ENCODE results near the gene EMC6. TPM values are rescaled to one million over a fixed set of nuclear protein-coding genes. Genes with fewer than 3 reads are reported as not detected.

EMC6 gene
- total RNA-seq, 1 donor from 2014 or later = 43.8 TPM

DNA sequence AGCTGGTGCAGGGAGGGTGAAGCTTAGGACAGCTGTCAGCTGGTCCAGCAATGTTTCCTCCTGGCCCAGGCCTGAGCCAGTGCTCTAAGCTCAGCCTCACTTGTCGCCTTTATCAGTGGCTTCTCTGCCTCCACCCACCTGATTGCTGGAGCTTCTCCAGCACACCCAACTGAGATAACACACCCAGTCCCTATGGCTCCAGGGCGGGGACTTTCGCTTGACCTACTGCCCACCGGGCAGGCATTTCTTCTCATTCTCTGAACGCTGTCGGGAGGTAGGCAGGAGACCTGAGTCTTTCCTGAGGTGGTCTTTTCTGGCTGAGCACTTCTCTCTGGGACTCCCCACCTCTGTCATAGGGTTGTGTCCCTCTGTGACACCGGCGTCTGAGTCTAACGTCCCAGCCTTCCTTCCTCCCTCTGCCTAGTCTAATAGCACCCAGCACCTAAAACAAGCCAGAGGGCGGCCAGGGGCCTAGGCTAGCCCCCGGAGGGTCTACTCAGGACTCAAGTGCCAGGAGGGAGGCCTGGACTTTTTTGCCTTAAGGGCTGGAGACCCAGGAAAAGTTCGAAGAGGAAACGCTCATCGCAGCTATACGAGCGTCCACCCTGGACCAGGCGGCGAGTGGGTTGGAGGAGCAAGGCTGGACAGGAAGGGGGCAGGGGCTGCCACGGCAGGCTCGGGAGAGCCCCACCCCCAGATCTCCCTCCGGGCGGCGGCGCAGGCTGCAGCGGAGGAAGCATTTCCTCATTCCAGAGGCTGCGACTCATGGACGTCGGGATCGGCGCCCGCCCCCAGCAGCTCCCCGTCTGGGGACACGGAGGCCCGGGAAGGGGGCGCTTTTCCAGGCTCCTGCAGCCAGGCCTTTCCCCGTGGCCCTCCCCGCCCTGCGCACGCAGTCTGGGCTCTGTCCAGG is 990 bp upstream of the EMC6 start:
- H3K9me3 Mint-ChIP-seq (ENCODE audit: unreplicated experiment) = no peaks in the 10 kb centered on the region
- H3K4me1 Mint-ChIP-seq (ENCODE audit: unreplicated experiment) = peaks cover 33% of the 10 kb centered on the region
- peak overlapping the region; percentile 89 for H3K4me3 Mint-ChIP-seq (ENCODE audit: unreplicated experiment)
- H3K36me3 Mint-ChIP-seq (ENCODE audit: unreplicated experiment) = peaks cover 13% of the 10 kb centered on the region
- DNase-seq (ENCODE audit: extremely low spot score, unreplicated experiment) = peak; percentile 96
- no peaks in the 10 kb centered on the region for H3K27me3 Mint-ChIP-seq (ENCODE audit: unreplicated experiment)
- TF ChIP-seq, protein P1, sequence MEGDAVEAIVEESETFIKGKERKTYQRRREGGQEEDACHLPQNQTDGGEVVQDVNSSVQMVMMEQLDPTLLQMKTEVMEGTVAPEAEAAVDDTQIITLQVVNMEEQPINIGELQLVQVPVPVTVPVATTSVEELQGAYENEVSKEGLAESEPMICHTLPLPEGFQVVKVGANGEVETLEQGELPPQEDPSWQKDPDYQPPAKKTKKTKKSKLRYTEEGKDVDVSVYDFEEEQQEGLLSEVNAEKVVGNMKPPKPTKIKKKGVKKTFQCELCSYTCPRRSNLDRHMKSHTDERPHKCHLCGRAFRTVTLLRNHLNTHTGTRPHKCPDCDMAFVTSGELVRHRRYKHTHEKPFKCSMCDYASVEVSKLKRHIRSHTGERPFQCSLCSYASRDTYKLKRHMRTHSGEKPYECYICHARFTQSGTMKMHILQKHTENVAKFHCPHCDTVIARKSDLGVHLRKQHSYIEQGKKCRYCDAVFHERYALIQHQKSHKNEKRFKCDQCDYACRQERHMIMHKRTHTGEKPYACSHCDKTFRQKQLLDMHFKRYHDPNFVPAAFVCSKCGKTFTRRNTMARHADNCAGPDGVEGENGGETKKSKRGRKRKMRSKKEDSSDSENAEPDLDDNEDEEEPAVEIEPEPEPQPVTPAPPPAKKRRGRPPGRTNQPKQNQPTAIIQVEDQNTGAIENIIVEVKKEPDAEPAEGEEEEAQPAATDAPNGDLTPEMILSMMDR (IDR thresholded peaks at IDR 0.05) = peak; percentile 12
- H3K27ac Mint-ChIP-seq (ENCODE audit: unreplicated experiment) = peak overlapping the region; percentile 94

DNA sequence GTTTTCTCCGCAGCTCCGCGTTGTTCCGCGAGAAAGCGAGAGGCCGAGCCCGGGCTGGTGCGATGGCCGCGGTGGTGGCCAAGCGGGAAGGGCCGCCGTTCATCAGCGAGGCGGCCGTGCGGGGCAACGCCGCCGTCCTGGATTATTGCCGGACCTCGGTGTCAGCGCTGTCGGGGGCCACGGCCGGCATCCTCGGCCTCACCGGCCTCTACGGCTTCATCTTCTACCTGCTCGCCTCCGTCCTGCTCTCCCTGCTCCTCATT is 404 bp downstream of the EMC6 start:
- Mint-ChIP-seq H3K27me3 (ENCODE audit: unreplicated experiment) (no peaks in the 10 kb centered on the region), H3K4me1 (ENCODE audit: unreplicated experiment) (peaks cover 33% of the 10 kb centered on the region), H3K27ac (ENCODE audit: unreplicated experiment) (peak overlapping the region; percentile 83), H3K4me3 (ENCODE audit: unreplicated experiment) (peak overlapping the region; percentile 89), H3K36me3 (ENCODE audit: unreplicated experiment) (peaks cover 13% of the 10 kb centered on the region), H3K9me3 (ENCODE audit: unreplicated experiment) (no peaks in the 10 kb centered on the region)
- DNase-seq (ENCODE audit: extremely low spot score, unreplicated experiment) = no peak
- TF ChIP-seq, protein P1 (IDR thresholded peaks at IDR 0.05) = no peak

DNA sequence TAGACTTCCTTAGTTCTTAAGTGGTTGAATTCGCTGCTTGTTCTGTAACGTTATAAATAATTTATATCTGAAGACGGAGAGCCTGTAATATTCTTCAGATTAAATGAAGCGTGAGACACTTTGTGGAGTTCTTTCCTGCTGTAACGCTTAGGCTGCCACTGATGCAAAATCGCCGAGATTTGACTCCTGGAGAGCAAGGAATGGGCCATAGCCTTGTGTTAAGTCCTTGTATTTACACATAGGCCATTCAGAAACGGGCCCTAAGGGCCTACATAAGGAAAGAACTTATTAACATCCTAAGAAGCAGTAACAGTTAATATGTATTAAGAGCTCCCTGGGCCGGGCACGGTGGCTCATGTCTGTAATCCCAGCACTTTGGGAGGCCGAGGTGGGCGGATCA is 936 bp downstream of the EMC6 start:
- DNase-seq (ENCODE audit: extremely low spot score, unreplicated experiment) = no peak
- H3K27ac Mint-ChIP-seq (ENCODE audit: unreplicated experiment) = peak overlapping the region; percentile 83
- H3K9me3 Mint-ChIP-seq (ENCODE audit: unreplicated experiment) = no peaks in the 10 kb centered on the region
- no peaks in the 10 kb centered on the region for H3K27me3 Mint-ChIP-seq (ENCODE audit: unreplicated experiment)
- TF ChIP-seq, protein P1 (IDR thresholded peaks at IDR 0.05) = no peak
- H3K36me3 Mint-ChIP-seq (ENCODE audit: unreplicated experiment) = peaks cover 7% of the 10 kb centered on the region
- peaks cover 33% of the 10 kb centered on the region for H3K4me1 Mint-ChIP-seq (ENCODE audit: unreplicated experiment)
- H3K4me3 Mint-ChIP-seq (ENCODE audit: unreplicated experiment) = peak overlapping the region; percentile 89

DNA sequence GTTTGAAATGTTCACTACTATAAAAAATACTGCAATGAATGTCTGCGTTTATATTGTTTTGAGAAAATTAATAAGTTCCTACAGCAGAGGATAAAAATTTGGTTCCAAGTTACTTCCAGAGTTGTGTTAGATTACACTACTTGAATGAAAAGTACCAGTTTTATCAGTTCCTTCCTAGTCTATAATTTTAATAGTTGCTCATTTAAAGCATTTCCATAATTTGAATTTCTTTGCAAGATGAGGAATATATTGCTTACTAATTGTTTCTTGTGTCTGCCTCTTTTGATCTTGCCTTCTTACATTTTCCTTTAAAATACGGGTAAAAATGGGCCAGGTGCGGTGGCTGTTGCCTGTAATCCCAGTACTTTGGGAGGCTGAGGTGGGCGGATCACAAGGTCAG is 4.0 kb downstream of the EMC6 start:
- no peaks in the 10 kb centered on the region for H3K27me3 Mint-ChIP-seq (ENCODE audit: unreplicated experiment)
- no peak overlapping the region for H3K4me3 Mint-ChIP-seq (ENCODE audit: unreplicated experiment)
- peaks cover 9% of the 10 kb centered on the region for H3K4me1 Mint-ChIP-seq (ENCODE audit: unreplicated experiment)

DNA sequence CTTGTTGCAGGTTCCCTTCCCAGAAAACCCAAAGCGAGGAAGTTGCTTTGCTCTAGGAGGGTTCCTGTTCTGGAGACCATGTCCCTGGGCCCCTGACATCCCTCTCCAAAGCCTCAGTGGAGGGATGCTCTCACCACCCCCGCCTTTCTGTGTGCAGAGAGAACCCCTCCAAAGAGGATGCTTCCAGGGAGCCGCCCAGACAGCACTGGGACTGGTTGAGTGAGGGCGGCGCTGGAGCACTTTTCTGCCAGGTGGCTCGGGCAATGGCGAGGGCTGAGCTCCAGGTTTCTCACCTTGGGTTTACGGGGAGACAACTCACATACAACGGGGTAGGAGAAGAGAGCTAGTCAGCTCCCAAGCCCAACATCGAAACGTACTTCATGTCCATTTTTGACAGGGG is 7.3 kb downstream of the EMC6 start:
- Mint-ChIP-seq H3K27me3 (ENCODE audit: unreplicated experiment) (no peaks in the 10 kb centered on the region), H3K36me3 (ENCODE audit: unreplicated experiment) (no peaks in the 10 kb centered on the region), H3K27ac (ENCODE audit: unreplicated experiment) (no peak overlapping the region), H3K4me1 (ENCODE audit: unreplicated experiment) (no peaks in the 10 kb centered on the region), H3K4me3 (ENCODE audit: unreplicated experiment) (no peak overlapping the region), H3K9me3 (ENCODE audit: unreplicated experiment) (no peaks in the 10 kb centered on the region)
- no peak for DNase-seq (ENCODE audit: extremely low spot score, unreplicated experiment)
- TF ChIP-seq, protein P1 (IDR thresholded peaks at IDR 0.05) = no peak

More for the DNA sequence above, 4.0 kb downstream of the EMC6 start:
- H3K27ac Mint-ChIP-seq (ENCODE audit: unreplicated experiment) = no peak overlapping the region
- DNase-seq (ENCODE audit: extremely low spot score, unreplicated experiment) = no peak
- H3K36me3 Mint-ChIP-seq (ENCODE audit: unreplicated experiment) = peaks cover 2% of the 10 kb centered on the region
- TF ChIP-seq, protein P1 (IDR thresholded peaks at IDR 0.05) = no peak
- no peaks in the 10 kb centered on the region for H3K9me3 Mint-ChIP-seq (ENCODE audit: unreplicated experiment)
